HCT116 (cell line): ENCODE results near the gene THAP5. TPM values are rescaled to one million over a fixed set of nuclear protein-coding genes. Genes with fewer than 3 reads are reported as not detected.

ENCODE experiments used
- ATAC-seq: fragments of 200-7000 bp; cut with Tn5 transposase; 2 replicates; pipeline ENCODE4 v1.9.1; 2020; ENCODE audit warnings: mild to moderate bottlenecking, moderate library complexity
- BruUV-seq: library from RNA; stranded (reverse); fragments of 400-500 nt; replicated peaks from 2 replicates; lab custom pipeline; 2021; lab: Mats Ljungman, UMichigan
- CTCF ChIA-PET: fragments of 300-600 bp; sonication (Branson Sonifier 250); formaldehyde crosslinking; loops from one replicate; lab custom pipeline; 2021; ENCODE audit warnings: antibody characterized with exemption; lab: Charles Lee
- POLR2A ChIA-PET: fragments of 300-600, 350-600 bp; sonication (Branson Sonifier 250); formaldehyde crosslinking; loops from one replicate; lab custom pipeline; 2021; ENCODE audit warnings: antibody characterized with exemption; lab: Charles Lee
- RAD21 ChIA-PET, 2 experiments: fragments of 300-600 bp; sonication (Branson Sonifier 250); formaldehyde crosslinking; loops; one replicate each; lab custom pipeline; 2023; ENCODE audit warnings: low total read pairs in 2 of 2; ENCODE audit not compliant: uncharacterized antibody in 2 of 2, unreplicated experiment in 2 of 2, low non-redundant PET in 1 of 2; lab: Charles Lee
- DNase-seq: peaks from one replicate; pipeline ENCODE4 v3.0.0-alpha.2; 2010; ENCODE audit warnings: low read depth, low spot score
- H2AFZ ChIP-seq: fragments of 200-600 bp; shearing (Covaris generic), sonication (generic); 2 replicates; pipeline ENCODE4 v1.6.1; 2017; ENCODE audit warnings: low read depth, mixed run types, mixed read lengths, antibody characterized with exemption, low read length; ENCODE audit not compliant: poor library complexity, severe bottlenecking
- H3K27ac ChIP-seq: 2 replicates; pipeline ENCODE4 v1.5.1; 2012; ENCODE audit warnings: low read depth, low read length
- H3K27me3 ChIP-seq: fragments of 200-600 bp; sonication (generic); 2 replicates; pipeline ENCODE4 v1.6.1; 2016; ENCODE audit warnings: mixed run types, low read length, mixed read lengths; ENCODE audit not compliant: insufficient read depth
- H3K36me3 ChIP-seq, 2 experiments: fragments of 200-500 bp in 1 of 2; fragments of 200-600 bp in 1 of 2; sonication (Bioruptor generic) in 1 of 2; sonication (generic) in 1 of 2; 2 replicates each; pipeline versions ENCODE4 v1.5.1 to v1.6.1; 2014 to 2016; ENCODE audit warnings: low read length in 2 of 2, inconsistent platforms in 1 of 2, mixed read lengths in 1 of 2, mixed run types in 1 of 2; ENCODE audit not compliant: insufficient read depth in 2 of 2, control insufficient read depth in 1 of 2
- H3K4me1 ChIP-seq, 2 experiments: fragments of 200-600 bp in 1 of 2; sonication (generic) in 1 of 2; 2 replicates each; pipeline versions ENCODE4 v1.5.1 to v1.6.1; 2012 to 2017; ENCODE audit warnings: low read length in 2 of 2, inconsistent platforms in 1 of 2, mild to moderate bottlenecking in 1 of 2, mixed read lengths in 1 of 2, mixed run types in 1 of 2, moderate library complexity in 1 of 2; ENCODE audit not compliant: insufficient read depth in 2 of 2, control insufficient read depth in 1 of 2
- H3K4me2 ChIP-seq: fragments of 200-600 bp; sonication (generic); 2 replicates; pipeline ENCODE4 v1.6.1; 2017; ENCODE audit warnings: mixed run types, low read length, mixed read lengths
- H3K4me3 ChIP-seq, 2 experiments: fragments of 200-600 bp in 1 of 2; sonication (generic) in 1 of 2; replicated peaks in 1 of 2; 2 replicates each; pipeline ENCODE4 v1.5.1; 2011 to 2016; ENCODE audit warnings: low read length in 2 of 2, control low read depth in 1 of 2, low read depth in 1 of 2, mild to moderate bottlenecking in 1 of 2, mixed read lengths in 1 of 2, mixed run types in 1 of 2
- H3K79me2 ChIP-seq: fragments of 200-600 bp; sonication (generic); 2 replicates; pipeline ENCODE4 v1.6.1; 2017; ENCODE audit warnings: mild to moderate bottlenecking, mixed run types, low read length, moderate library complexity, mixed read lengths; ENCODE audit not compliant: insufficient read depth
- H3K9ac ChIP-seq: fragments of 200-600 bp; sonication (generic); 2 replicates; pipeline ENCODE4 v1.6.1; 2016; ENCODE audit warnings: low read length, mixed read lengths
- H3K9me2 ChIP-seq: fragments of 200-600 bp; sonication (generic), shearing (Covaris generic); 2 replicates; pipeline ENCODE4 v1.6.1; 2017; ENCODE audit warnings: mixed run types, mild to moderate bottlenecking, moderate library complexity; ENCODE audit not compliant: insufficient read depth
- H3K9me3 ChIP-seq, 2 experiments: fragments of 200-500 bp in 1 of 2; fragments of 200-600 bp in 1 of 2; sonication (Bioruptor generic) in 1 of 2; sonication (generic) in 1 of 2; 2 replicates each; pipeline ENCODE4 v1.6.1; 2014 to 2017; ENCODE audit warnings: low read length in 2 of 2, mixed read lengths in 2 of 2, inconsistent platforms in 1 of 2, low read depth in 1 of 2, mild to moderate bottlenecking in 1 of 2, mixed run types in 1 of 2, moderate library complexity in 1 of 2; ENCODE audit not compliant: control insufficient read depth in 1 of 2, insufficient read depth in 1 of 2
- H4K20me1 ChIP-seq: fragments of 200-600 bp; sonication (generic), shearing (Covaris generic); 2 replicates; pipeline ENCODE4 v1.6.1; 2017; ENCODE audit warnings: mixed run types, mild to moderate bottlenecking, moderate library complexity; ENCODE audit not compliant: insufficient read depth
- ATF3 ChIP-seq: IDR thresholded peaks from 2 replicates; pipeline ENCODE4 v1.6.1; 2012
- CBX3 ChIP-seq: IDR thresholded peaks from 2 replicates; pipeline ENCODE4 v1.6.1; 2012; ENCODE audit warnings: low read depth
- CEBPB ChIP-seq: IDR thresholded peaks from 2 replicates; pipeline ENCODE4 v1.6.1; 2012; ENCODE audit warnings: low read depth
- EGR1 ChIP-seq: IDR thresholded peaks from 2 replicates; pipeline ENCODE4 v1.6.1; 2012; ENCODE audit warnings: low read depth
- ELF1 ChIP-seq: IDR thresholded peaks from 2 replicates; pipeline ENCODE4 v1.6.1; 2012; ENCODE audit warnings: low read depth, borderline replicate concordance
- EZH2phosphoT487 ChIP-seq: fragments of 200-600 bp; IDR thresholded peaks from 2 replicates; pipeline ENCODE4 v1.6.1; 2018; ENCODE audit warnings: antibody characterized with exemption, borderline replicate concordance
- FOSL1 ChIP-seq: IDR thresholded peaks from 2 replicates; pipeline ENCODE4 v1.6.1; 2012; ENCODE audit warnings: low read depth
- JUND ChIP-seq: IDR thresholded peaks from 2 replicates; pipeline ENCODE4 v1.6.1; 2012
- POLR2A ChIP-seq: IDR thresholded peaks from 2 replicates; pipeline ENCODE4 v1.7.0; 2011; ENCODE audit warnings: borderline replicate concordance; ENCODE audit not compliant: insufficient read depth, insufficient read length; ENCODE audit errors: extremely low read depth
- POLR2AphosphoS5 ChIP-seq: IDR thresholded peaks from 2 replicates; pipeline ENCODE4 v1.6.1; 2011; ENCODE audit warnings: mild to moderate bottlenecking, low read depth, low read length, moderate library complexity
- RAD21 ChIP-seq: IDR thresholded peaks from 2 replicates; pipeline ENCODE4 v1.6.1; 2012; ENCODE audit warnings: low read depth, mild to moderate bottlenecking
- REST ChIP-seq: IDR thresholded peaks from 2 replicates; pipeline ENCODE4 v1.6.1; 2012; ENCODE audit warnings: low read depth
- SIN3A ChIP-seq: IDR thresholded peaks from 2 replicates; pipeline ENCODE4 v1.6.1; 2012; ENCODE audit warnings: low read depth
- SP1 ChIP-seq: IDR thresholded peaks from 2 replicates; pipeline ENCODE4 v1.6.1; 2012; ENCODE audit warnings: low read depth
- TCF7L2 ChIP-seq: IDR thresholded peaks from 2 replicates; pipeline ENCODE4 v1.7.0; 2011; ENCODE audit warnings: borderline replicate concordance, inconsistent platforms; ENCODE audit not compliant: insufficient read depth, insufficient read length; ENCODE audit errors: extremely low read depth
- ZFX ChIP-seq: fragments of 450-650 bp; IDR thresholded peaks from 2 replicates; pipeline ENCODE4 v1.6.1; 2017
- intact Hi-C: fragments of 100-400 bp; cut with micrococcal nuclease; formaldehyde crosslinking; loops from 2 replicates; pipeline ENCODE4 v1.10.0; 2022
- total RNA-seq: library from RNA; stranded (reverse); gene quantifications from one replicate; pipeline ENCODE4 v1.2.1, GENCODE V29; 2021; ENCODE audit not compliant: unreplicated experiment
- TF ChIP-seq, protein P1 (sequence below): IDR thresholded peaks from 2 replicates; pipeline ENCODE4 v1.6.1; 2011; ENCODE audit warnings: mild to moderate bottlenecking, low read length, moderate library complexity; ENCODE audit not compliant: insufficient replicate concordance; ENCODE audit errors: extremely low read depth

THAP5 gene
- total RNA-seq, 1 experiment from 2014 or later, result 29.3 TPM

DNA sequence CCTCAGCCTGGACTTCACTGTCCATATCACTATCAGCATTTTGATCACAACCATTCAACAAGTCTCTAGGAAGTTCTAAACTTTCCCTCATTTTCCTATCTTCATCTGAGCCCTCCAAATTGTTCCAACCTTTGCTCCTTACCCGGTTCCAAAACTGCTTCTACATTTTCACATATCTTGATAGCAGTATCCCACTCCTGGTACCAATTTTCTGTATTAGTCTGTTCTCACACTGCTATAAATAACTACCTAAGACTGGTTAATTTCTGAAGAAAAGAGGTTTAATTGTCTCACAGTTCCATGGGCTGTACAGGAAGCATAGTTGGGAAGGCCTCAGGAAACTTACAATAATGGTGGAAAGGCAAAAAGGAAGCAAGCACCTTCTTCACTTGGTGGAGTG, 11.9 kb downstream of the THAP5 start:
- H2AFZ ChIP-seq, result no peak overlapping the region
- POLR2A ChIA-PET, result no interaction called here
- BruUV-seq, result no TSS peak
- H3K4me2 ChIP-seq, result no peak overlapping the region
- CTCF ChIA-PET, result no interaction called here
- TF ChIP-seq EGR1 (no peak), CBX3 (no peak), SIN3A (no peak), RAD21 (no peak), TCF7L2 (no peak), JUND (no peak), SP1 (no peak), ELF1 (no peak), CEBPB (no peak), POLR2AphosphoS5 (no peak), ATF3 (no peak), FOSL1 (no peak), REST (no peak), EZH2phosphoT487 (no peak), POLR2A (no peak), ZFX (no peak)
- TF ChIP-seq, protein P1, sequence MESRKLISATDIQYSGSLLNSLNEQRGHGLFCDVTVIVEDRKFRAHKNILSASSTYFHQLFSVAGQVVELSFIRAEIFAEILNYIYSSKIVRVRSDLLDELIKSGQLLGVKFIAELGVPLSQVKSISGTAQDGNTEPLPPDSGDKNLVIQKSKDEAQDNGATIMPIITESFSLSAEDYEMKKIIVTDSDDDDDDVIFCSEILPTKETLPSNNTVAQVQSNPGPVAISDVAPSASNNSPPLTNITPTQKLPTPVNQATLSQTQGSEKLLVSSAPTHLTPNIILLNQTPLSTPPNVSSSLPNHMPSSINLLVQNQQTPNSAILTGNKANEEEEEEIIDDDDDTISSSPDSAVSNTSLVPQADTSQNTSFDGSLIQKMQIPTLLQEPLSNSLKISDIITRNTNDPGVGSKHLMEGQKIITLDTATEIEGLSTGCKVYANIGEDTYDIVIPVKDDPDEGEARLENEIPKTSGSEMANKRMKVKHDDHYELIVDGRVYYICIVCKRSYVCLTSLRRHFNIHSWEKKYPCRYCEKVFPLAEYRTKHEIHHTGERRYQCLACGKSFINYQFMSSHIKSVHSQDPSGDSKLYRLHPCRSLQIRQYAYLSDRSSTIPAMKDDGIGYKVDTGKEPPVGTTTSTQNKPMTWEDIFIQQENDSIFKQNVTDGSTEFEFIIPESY, result no peak
- TF ChIP-seq, all 23 proteins: peak for 0
- no peak overlapping the region for H3K4me3 ChIP-seq
- RAD21 ChIA-PET, result no interaction called here
- no peak overlapping the region for H3K27ac ChIP-seq
- no peak overlapping the region for H3K9ac ChIP-seq
- H3K36me3 ChIP-seq, result no peaks in the 10 kb centered on the region
- ATAC-seq, result no peak
- no peaks in the 10 kb centered on the region for H3K4me1 ChIP-seq
- H3K27me3 ChIP-seq, result no peaks in the 10 kb centered on the region
- H3K9me3 ChIP-seq, result no peaks in the 10 kb centered on the region; a peak in 1 of 4 replicates
- H3K79me2 ChIP-seq, result no peaks in the 10 kb centered on the region
- intact Hi-C loops, result no loop called here
- no peak for DNase-seq
- no peaks in the 10 kb centered on the region for H4K20me1 ChIP-seq
- H3K9me2 ChIP-seq, result no peaks in the 10 kb centered on the region
